OCI-LY1 (cell line): ENCODE data around the gene DCP1B.

Source experiments
- CTCF ChIP-seq: fragments of 200-600 bp; sonication (generic), shearing (Covaris generic); IDR thresholded peaks from 2 replicates; pipeline ENCODE4 v1.5.1; 2017; ENCODE audit warnings: mild to moderate bottlenecking, antibody characterized with exemption, low read length, moderate library complexity, mixed read lengths
- EZH2 ChIP-seq: fragments of 200-600 bp; sonication (generic), shearing (Covaris generic); IDR thresholded peaks from 2 replicates; pipeline ENCODE4 v1.8.0; 2017; ENCODE audit warnings: borderline replicate concordance, mixed run types, mild to moderate bottlenecking, antibody characterized with exemption, low read length, moderate library complexity, mixed read lengths

GRCh38 chr12:1927051-1927680, 77.1 kb downstream of the DCP1B start:
- no peak for TF ChIP-seq CTCF
- no peak for TF ChIP-seq EZH2
